Glutamatergic neuron (in vitro differentiated cells): ENCODE measurements around the gene KCTD16. TPM values are rescaled to one million over a fixed set of nuclear protein-coding genes. Genes with fewer than 3 reads are reported as not detected.

ENCODE experiments used
- DNase-seq: peaks from one replicate; pipeline ENCODE4 v3.0.0; 2022
- H3K27ac Mint-ChIP-seq: one replicate; pipeline ENCODE4 v1.8.0; 2020; ENCODE audit warnings: mild to moderate bottlenecking, mixed read lengths, inconsistent platforms; ENCODE audit not compliant: unreplicated experiment
- H3K27me3 Mint-ChIP-seq: one replicate; pipeline ENCODE4 v1.8.0; 2020; ENCODE audit warnings: mild to moderate bottlenecking, moderate library complexity, mixed read lengths, inconsistent platforms; ENCODE audit not compliant: unreplicated experiment
- H3K36me3 Mint-ChIP-seq: one replicate; pipeline ENCODE4 v1.8.0; 2020; ENCODE audit warnings: mild to moderate bottlenecking, mixed read lengths, inconsistent platforms; ENCODE audit not compliant: unreplicated experiment
- H3K4me1 Mint-ChIP-seq: one replicate; pipeline ENCODE4 v1.8.0; 2020; ENCODE audit warnings: mild to moderate bottlenecking, low read depth, mixed read lengths, inconsistent platforms; ENCODE audit not compliant: unreplicated experiment
- H3K4me3 Mint-ChIP-seq: one replicate; pipeline ENCODE4 v1.8.0; 2020; ENCODE audit warnings: mild to moderate bottlenecking, mixed read lengths, inconsistent platforms; ENCODE audit not compliant: unreplicated experiment
- H3K9me3 Mint-ChIP-seq: one replicate; pipeline ENCODE4 v1.8.0; 2020; ENCODE audit warnings: mild to moderate bottlenecking, moderate library complexity, mixed read lengths, inconsistent platforms; ENCODE audit not compliant: unreplicated experiment
- CTCF ChIP-seq: fragments of 200-600 bp; sonication (generic); IDR thresholded peaks from one replicate; pipeline ENCODE4 v1.5.0; 2021; ENCODE audit not compliant: partially characterized antibody, unreplicated experiment
- total RNA-seq: library from RNA; stranded (reverse); fragmentation: NEBNext Ultra II Directional; extraction: Animal tissue kit (Norgen Biotek cat#: 25700); gene quantifications from one replicate; pipeline ENCODE4 v1.2.1, GENCODE V29; 2021; ENCODE audit not compliant: unreplicated experiment

The KCTD16 gene
- total RNA-seq, 1 donor from 2014 or later: 16.9 TPM

DNA sequence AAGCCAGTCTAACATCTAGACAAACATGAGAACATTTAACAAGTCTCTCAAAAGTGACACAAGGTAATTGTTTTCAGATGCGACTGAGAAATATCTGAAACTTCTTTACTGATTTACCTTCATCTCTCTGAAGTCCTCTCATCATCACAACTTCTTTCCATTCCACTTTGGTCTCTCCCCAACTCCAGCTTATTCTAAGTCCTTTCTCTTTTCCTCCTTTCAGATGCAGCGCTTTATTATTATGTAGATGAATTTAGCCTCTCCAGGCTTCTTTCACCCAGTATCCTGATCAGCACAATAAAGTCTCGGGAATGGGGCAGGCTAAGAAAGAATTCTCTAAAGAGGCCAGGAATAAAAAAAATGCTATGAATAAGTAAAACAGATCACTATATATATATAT lies 128.0 kb downstream of the KCTD16 start:
- TF ChIP-seq CTCF: no peak
- H3K27ac Mint-ChIP-seq: no peak overlapping the region
- H3K4me1 Mint-ChIP-seq: no peaks in the 10 kb centered on the region
- H3K36me3 Mint-ChIP-seq: peaks cover 4% of the 10 kb centered on the region
- no peaks in the 10 kb centered on the region for H3K9me3 Mint-ChIP-seq
- DNase-seq: no peak
- H3K4me3 Mint-ChIP-seq: no peak overlapping the region
- no peaks in the 10 kb centered on the region for H3K27me3 Mint-ChIP-seq

GRCh38 chr5:144304688-144305087 lies 134.0 kb downstream of the KCTD16 start:
- DNase-seq: no peak
- TF ChIP-seq CTCF: no peak
- H3K27me3 Mint-ChIP-seq: no peaks in the 10 kb centered on the region
- H3K36me3 Mint-ChIP-seq: no peaks in the 10 kb centered on the region
- H3K9me3 Mint-ChIP-seq: peaks cover 4% of the 10 kb centered on the region
- peaks cover 2% of the 10 kb centered on the region for H3K4me1 Mint-ChIP-seq
- no peak overlapping the region for H3K27ac Mint-ChIP-seq
- H3K4me3 Mint-ChIP-seq: no peak overlapping the region

DNA sequence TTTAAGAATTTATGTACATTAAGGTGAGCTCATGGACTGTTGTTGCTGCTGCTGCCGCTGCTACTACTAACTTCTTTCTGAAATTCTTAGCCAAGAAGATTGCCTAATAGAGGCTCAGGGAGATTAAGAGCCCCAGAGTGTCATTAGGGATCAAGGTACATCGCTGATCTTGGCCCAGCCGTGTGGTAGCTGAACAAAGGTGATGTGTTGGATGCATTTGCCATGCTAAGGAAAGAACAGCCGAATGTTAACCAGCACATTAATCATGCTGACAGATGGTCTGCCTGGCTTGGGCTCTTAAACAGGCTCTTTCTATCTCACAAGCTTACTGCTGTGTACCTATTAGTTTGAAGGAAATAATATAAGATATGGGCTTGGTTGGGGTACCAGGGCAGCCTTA lies 137.1 kb downstream of the KCTD16 start:
- H3K9me3 Mint-ChIP-seq: peaks cover 4% of the 10 kb centered on the region
- peak overlapping the region; percentile 65 for H3K27ac Mint-ChIP-seq
- TF ChIP-seq CTCF: no peak
- H3K4me3 Mint-ChIP-seq: no peak overlapping the region
- no peak for DNase-seq
- H3K4me1 Mint-ChIP-seq: peaks cover 2% of the 10 kb centered on the region
- no peaks in the 10 kb centered on the region for H3K36me3 Mint-ChIP-seq
- H3K27me3 Mint-ChIP-seq: no peaks in the 10 kb centered on the region

- Mint-ChIP-seq H3K27ac (peak overlapping the region; percentile 13), H3K27me3 (no peaks in the 10 kb centered on the region), H3K9me3 (peaks cover 4% of the 10 kb centered on the region), H3K4me3 (no peak overlapping the region), H3K36me3 (no peaks in the 10 kb centered on the region), H3K4me1 (peaks cover 2% of the 10 kb centered on the region)
- TF ChIP-seq CTCF: no peak
- no peak for DNase-seq
Observed at GRCh38 chr5:144308174-144308573, 137.5 kb downstream of the KCTD16 start.

GRCh38 chr5:144308906-144309670 lies 138.4 kb downstream of the KCTD16 start:
- peak overlapping the region; percentile 9 for H3K27ac Mint-ChIP-seq
- no peak overlapping the region for H3K4me3 Mint-ChIP-seq
- H3K36me3 Mint-ChIP-seq: no peaks in the 10 kb centered on the region
- H3K9me3 Mint-ChIP-seq: peaks cover 4% of the 10 kb centered on the region
- DNase-seq: no peak
- peaks cover 2% of the 10 kb centered on the region for H3K4me1 Mint-ChIP-seq
- no peak for TF ChIP-seq CTCF
- no peaks in the 10 kb centered on the region for H3K27me3 Mint-ChIP-seq
